GM12801 (cell line): ENCODE data around the gene CHCHD3.

Source experiments
- TF ChIP-seq, protein P1 (sequence below): IDR thresholded peaks from one replicate; pipeline ENCODE4 v1.5.1; 2011; ENCODE audit warnings: control low read depth; ENCODE audit not compliant: insufficient read length; ENCODE audit errors: extremely low read depth

The CHCHD3 gene

DNA sequence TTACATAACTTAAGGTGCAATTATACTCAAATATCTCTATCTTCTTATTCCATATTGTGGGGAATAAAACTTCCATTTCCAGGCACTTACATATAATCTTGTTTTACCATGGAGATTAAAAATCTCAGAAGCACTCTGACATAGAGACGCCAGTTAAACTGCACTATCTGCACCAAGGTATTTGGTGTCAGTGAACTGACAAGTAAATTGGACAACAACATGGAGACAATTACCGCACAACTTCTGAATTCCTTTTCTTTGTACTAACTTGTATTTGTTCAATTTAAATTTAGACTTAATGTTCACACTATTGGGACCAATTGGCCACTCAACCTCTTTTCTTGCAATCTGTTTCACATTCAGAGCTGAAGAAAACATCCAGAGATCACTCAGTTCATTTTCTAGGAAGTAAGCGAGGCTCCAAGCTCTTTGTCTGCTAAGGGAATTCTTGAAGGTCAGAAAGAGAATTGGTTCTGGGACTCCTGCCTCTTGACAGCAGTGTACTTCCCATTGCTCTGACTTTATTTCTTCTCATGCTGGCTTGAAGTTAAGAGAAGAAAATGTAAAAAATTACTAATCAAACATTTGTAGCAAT is 184.7 kb downstream of the CHCHD3 start:
- TF ChIP-seq, protein P1, sequence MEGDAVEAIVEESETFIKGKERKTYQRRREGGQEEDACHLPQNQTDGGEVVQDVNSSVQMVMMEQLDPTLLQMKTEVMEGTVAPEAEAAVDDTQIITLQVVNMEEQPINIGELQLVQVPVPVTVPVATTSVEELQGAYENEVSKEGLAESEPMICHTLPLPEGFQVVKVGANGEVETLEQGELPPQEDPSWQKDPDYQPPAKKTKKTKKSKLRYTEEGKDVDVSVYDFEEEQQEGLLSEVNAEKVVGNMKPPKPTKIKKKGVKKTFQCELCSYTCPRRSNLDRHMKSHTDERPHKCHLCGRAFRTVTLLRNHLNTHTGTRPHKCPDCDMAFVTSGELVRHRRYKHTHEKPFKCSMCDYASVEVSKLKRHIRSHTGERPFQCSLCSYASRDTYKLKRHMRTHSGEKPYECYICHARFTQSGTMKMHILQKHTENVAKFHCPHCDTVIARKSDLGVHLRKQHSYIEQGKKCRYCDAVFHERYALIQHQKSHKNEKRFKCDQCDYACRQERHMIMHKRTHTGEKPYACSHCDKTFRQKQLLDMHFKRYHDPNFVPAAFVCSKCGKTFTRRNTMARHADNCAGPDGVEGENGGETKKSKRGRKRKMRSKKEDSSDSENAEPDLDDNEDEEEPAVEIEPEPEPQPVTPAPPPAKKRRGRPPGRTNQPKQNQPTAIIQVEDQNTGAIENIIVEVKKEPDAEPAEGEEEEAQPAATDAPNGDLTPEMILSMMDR = no peak

DNA sequence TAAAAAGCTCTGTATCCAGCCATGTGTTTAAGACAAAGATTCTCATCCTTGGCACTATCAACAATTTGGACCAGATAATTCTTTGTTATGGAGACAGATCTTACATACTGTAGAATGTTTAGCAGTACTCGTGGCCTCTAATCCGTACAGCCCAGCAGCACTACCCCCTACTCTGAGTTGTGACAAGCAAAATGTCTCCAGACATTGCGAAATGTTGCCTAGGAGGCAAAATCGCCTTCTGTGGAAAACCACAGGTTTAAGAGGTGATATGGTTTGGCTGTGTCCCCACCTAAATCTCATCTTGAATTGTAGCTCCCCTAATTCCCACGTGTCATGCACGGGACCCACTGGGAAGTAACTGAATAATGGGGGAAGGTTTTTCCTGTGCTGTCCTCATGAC is 186.7 kb downstream of the CHCHD3 start:
- TF ChIP-seq, protein P1 = no peak

DNA sequence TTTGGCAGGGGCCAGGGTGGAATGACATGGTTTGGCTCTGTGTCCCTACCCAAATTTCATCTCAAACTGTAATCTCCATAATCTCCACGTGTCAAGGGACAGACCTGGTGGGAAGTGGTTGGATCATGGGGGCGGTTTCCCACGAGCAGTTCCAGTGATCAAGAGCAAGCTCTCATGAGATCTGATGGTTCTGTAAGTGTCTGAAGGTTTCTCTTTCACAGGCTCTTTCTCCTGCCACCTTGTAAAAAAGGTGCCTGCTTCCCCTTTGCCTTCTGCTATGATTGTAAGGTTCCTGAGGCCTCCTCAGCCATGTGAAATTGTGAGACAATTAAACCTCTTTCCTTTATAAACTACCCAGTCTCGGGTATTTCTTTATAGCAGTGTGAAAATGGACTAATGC is 188.3 kb downstream of the CHCHD3 start:
- TF ChIP-seq, protein P1 = no peak

DNA sequence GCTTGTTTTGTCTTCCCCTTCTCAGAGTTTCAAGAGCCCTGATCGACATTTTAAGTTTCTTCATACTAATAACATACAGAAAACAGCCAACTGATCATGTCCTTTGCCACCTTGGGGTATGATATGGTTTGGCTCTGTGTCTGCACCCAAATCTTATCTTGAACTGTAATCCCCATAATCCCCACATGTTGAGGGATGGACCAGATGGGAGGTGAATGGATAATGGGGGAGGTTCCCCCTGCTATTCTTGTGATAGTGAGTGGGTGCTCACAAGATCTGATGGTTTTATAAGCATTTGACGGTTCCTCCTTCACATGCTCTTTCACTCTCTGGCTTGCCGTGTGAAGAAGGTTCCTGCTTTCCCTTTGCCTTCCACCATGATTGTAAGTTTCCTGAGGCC is 190.3 kb downstream of the CHCHD3 start:
- TF ChIP-seq, protein P1 = no peak

DNA sequence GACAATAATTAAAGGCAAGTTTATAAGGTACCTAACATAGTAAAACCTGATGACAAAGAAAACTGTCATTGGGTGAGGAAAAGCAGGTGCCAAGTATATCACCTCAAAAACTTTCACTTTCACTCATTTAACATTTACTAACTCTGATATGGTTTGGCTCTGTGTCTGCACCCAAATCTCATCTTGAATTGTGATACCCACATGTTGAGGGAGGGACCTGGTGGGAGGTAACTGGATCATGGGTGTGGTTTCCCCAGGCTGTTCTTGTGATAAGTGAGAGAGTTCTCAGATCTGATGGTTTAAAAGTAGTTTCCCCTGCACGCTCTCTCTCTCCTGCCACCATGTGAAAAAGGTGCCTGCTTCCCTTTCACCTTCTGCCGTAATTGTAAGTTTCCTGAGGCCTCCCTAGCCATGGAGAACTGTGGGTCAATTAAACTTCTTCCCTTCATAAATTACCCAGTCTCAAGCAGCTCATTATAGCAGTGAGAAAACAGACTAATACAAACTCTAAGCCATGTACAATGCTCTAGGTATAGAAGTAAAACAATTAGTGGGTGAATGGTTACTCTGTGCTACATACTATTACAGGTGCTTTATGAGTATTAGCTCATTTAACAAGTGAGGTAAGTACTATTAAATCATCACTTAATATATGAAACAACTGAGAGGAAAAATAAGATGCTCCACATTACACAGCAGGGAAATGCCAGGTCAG is 199.0 kb downstream of the CHCHD3 start:
- TF ChIP-seq, protein P1 = no peak

DNA sequence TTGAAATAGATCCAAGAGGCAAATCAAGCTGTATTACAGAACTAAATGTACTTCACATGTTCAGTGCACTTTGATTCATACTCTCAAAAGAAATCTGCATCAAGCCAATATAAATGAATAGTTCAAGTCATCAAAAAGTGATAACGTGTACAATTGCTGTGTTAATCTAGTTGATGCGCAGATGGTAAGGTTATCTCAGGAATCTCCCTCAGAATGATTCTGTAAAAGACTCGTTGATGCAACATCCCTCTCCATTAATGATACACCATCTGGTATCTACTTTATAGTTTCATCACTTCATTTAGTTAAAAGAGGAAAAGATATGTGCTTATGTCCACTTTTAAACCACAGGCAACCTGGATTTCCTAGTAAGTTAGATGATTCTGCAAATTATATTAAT is 200.6 kb downstream of the CHCHD3 start:
- TF ChIP-seq, protein P1 = no peak

DNA sequence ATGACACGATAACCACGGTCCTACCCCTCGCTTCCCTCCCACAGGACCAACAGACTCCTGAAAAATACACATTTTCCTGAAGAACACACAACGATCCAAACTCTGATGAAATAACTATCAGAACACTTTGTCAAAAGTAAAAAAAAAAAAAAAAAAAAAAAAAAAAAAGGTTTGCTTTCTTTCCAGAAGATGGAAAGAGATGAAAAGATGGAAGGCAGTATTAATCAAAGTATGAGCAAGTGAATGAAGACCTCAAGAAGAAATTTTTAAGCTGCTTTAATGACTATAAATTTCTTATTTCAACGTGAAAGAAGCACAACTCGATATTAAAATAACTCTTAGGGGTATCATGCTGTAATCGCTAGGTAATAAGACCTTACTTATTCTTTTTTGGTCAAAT is 202.3 kb downstream of the CHCHD3 start:
- TF ChIP-seq, protein P1 = no peak
